Measurements from ENCODE around the gene TCEAL5. TPM values are rescaled to one million over a fixed set of nuclear protein-coding genes. Genes with fewer than 3 reads are reported as not detected.

The TCEAL5 gene
- total and polyA plus RNA-seq, 2 of the 13 experiments (the other 11 are each of a cell fraction or from before 2014, with no cell fraction given) = not detected

DNA sequence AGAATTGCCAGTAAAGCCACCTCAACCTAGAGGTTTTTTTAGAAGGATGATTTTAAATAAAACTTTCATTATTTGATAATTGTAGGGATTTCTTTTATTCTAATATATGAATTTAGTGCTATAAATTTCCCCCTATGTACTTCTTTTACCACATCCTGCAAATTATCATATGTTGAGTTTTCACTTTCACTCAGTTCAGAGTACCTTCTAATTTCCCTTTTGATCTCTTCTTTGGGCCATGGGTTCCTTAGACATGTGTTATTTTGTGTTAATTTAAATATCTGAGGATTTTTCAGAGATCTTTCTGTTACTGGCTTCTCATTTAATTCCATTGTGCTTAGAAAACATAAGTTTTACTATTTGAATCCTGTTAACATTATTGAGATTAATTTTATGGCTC is 28.2 kb upstream of the TCEAL5 start:
- H3K36me3 ChIP-seq (replicated peaks in 1 of 2; ENCODE audit: control insufficient read depth in 1 of 2, insufficient read depth in 2 of 2, low read length in 2 of 2) = no peaks in the 10 kb centered on the region
- in situ Hi-C loops (cut with HindIII; ENCODE audit: extremely low pct_ligation_motif_present, low pct_unique_long_range_greater_than_20kb) (no loop called here), intact Hi-C loops (cut with micrococcal nuclease; ENCODE audit: unreplicated experiment) (no loop called here)
- TF ChIP-seq SRSF9 (IDR thresholded peaks at IDR 0.05; ENCODE audit: borderline replicate concordance, insufficient read depth, low read depth, low read length, poor library complexity, severe bottlenecking) = no peak
- TF ChIP-seq, protein P1, sequence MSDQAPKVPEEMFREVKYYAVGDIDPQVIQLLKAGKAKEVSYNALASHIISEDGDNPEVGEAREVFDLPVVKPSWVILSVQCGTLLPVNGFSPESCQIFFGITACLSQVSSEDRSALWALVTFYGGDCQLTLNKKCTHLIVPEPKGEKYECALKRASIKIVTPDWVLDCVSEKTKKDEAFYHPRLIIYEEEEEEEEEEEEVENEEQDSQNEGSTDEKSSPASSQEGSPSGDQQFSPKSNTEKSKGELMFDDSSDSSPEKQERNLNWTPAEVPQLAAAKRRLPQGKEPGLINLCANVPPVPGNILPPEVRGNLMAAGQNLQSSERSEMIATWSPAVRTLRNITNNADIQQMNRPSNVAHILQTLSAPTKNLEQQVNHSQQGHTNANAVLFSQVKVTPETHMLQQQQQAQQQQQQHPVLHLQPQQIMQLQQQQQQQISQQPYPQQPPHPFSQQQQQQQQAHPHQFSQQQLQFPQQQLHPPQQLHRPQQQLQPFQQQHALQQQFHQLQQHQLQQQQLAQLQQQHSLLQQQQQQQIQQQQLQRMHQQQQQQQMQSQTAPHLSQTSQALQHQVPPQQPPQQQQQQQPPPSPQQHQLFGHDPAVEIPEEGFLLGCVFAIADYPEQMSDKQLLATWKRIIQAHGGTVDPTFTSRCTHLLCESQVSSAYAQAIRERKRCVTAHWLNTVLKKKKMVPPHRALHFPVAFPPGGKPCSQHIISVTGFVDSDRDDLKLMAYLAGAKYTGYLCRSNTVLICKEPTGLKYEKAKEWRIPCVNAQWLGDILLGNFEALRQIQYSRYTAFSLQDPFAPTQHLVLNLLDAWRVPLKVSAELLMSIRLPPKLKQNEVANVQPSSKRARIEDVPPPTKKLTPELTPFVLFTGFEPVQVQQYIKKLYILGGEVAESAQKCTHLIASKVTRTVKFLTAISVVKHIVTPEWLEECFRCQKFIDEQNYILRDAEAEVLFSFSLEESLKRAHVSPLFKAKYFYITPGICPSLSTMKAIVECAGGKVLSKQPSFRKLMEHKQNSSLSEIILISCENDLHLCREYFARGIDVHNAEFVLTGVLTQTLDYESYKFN (CRISPR knock-in tag; conservative IDR thresholded peaks at IDR 0.05) = no peak
- no peak for TF ChIP-seq TRIM24 (CRISPR knock-in tag; IDR thresholded peaks at IDR 0.05)
- TF ChIP-seq, protein P2, sequence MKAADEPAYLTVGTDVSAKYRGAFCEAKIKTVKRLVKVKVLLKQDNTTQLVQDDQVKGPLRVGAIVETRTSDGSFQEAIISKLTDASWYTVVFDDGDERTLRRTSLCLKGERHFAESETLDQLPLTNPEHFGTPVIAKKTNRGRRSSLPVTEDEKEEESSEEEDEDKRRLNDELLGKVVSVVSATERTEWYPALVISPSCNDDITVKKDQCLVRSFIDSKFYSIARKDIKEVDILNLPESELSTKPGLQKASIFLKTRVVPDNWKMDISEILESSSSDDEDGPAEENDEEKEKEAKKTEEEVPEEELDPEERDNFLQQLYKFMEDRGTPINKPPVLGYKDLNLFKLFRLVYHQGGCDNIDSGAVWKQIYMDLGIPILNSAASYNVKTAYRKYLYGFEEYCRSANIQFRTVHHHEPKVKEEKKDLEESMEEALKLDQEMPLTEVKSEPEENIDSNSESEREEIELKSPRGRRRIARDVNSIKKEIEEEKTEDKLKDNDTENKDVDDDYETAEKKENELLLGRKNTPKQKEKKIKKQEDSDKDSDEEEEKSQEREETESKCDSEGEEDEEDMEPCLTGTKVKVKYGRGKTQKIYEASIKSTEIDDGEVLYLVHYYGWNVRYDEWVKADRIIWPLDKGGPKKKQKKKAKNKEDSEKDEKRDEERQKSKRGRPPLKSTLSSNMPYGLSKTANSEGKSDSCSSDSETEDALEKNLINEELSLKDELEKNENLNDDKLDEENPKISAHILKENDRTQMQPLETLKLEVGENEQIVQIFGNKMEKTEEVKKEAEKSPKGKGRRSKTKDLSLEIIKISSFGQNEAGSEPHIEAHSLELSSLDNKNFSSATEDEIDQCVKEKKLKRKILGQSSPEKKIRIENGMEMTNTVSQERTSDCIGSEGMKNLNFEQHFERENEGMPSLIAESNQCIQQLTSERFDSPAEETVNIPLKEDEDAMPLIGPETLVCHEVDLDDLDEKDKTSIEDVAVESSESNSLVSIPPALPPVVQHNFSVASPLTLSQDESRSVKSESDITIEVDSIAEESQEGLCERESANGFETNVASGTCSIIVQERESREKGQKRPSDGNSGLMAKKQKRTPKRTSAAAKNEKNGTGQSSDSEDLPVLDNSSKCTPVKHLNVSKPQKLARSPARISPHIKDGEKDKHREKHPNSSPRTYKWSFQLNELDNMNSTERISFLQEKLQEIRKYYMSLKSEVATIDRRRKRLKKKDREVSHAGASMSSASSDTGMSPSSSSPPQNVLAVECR (CRISPR knock-in tag; IDR thresholded peaks at IDR 0.05; ENCODE audit: borderline replicate concordance) = no peak
- no peak for TF ChIP-seq SKI (IDR thresholded peaks at IDR 0.05; ENCODE audit: partially characterized antibody)
- no peak overlapping the region for H3K4me3 ChIP-seq (replicated peaks in 1 of 3; ENCODE audit: insufficient read depth in 1 of 3, low read depth in 2 of 3, low read length in 3 of 3)
- no peak for ATAC-seq
- no peaks in the 10 kb centered on the region for H4K20me1 ChIP-seq (ENCODE audit: insufficient read depth, low read length)
- no peaks in the 10 kb centered on the region for H3K9me3 ChIP-seq (ENCODE audit: low read length)
- no peak overlapping the region for H3K9ac ChIP-seq (ENCODE audit: insufficient read depth, low read depth, low read length)
- no peak for DNase-seq (ENCODE audit: low spot score)
- H3K4me2 ChIP-seq (ENCODE audit: low read depth, low read length) = no peak overlapping the region
- BruUV-seq (replicated peaks) = no TSS peak
- H3K4me1 ChIP-seq (ENCODE audit: insufficient read depth, low read length) = no peaks in the 10 kb centered on the region
- ChIA-PET POLR2A (no interaction called here), CTCF (ENCODE audit: low intra/inter-chr PET ratio, low total read pairs) (no interaction called here)
- no peak for FAIRE-seq
- H2AFZ ChIP-seq (ENCODE audit: low read length) = no peak overlapping the region
- no peak overlapping the region for H3K27ac ChIP-seq (ENCODE audit: extremely low read length, insufficient read depth, low read length)
- no peaks in the 10 kb centered on the region for H3K79me2 ChIP-seq (ENCODE audit: insufficient read depth, low read length)
- H3K27me3 ChIP-seq (ENCODE audit: control insufficient read depth in 1 of 2, insufficient read depth in 2 of 2, low read length in 2 of 2) = no peaks in the 10 kb centered on the region
